ENCODE data around the gene PRELP. TPM values are rescaled to one million over a fixed set of nuclear protein-coding genes. Genes with fewer than 3 reads are reported as not detected.
A peak's percentile ranks its signal among the peaks of the same experiment; 100 is the strongest.

PRELP gene
- total and polyA plus RNA-seq, 9 of the 15 experiments (the other 6 are each of a cell fraction or from before 2014, with no cell fraction given): 0.04 TPM; not detected in 8

DNA sequence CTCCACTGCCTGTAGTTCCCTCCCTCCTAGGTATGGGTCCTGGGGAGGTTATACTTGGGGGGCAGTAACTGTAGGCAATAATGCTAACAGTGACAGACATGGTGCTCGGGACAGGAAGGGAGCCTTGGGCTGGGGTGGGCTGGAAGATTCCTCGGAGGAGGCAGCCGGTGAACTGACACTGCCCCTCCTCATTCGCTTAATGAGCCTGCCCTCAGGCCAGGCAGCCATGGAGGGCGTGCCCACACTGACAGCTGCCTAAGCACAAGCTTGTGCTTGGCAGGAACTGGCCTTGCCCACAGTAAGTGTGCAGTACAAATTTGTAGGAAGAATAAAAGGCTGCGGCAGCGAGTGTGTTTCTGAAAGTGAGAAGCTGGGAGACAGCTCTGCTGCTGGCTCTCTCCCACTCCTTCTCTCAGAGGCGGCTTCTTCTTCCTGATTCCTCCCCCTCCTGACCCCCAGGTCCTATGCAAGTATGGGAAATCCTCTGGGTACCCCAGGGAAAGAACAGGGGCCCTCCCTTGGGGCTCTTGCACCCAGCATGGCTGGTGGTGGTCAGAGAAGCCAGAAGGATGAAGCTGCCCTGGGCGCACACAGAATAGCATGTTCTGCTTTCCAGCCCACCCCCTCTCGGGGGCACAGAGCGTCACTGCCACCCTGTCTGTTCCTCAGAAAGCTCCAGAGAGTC is 42.0 kb downstream of the PRELP start:
- Histone ChIP-seq H3K4me1 (replicated peaks in 1 of 2; ENCODE audit: control insufficient read depth in 2 of 2, insufficient read depth in 2 of 2, low read length in 2 of 2) (no peaks in the 10 kb centered on the region; a peak in 1 of 5 replicates), H3K36me3 (ENCODE audit: control insufficient read depth, insufficient read depth, low read length) (no peaks in the 10 kb centered on the region), H3K4me2 (ENCODE audit: insufficient read depth, low read length) (no peak overlapping the region), H3K9ac (ENCODE audit: insufficient read depth in 1 of 2, low read depth in 2 of 2, low read length in 2 of 2) (peak overlapping the region in 1 of 2 experiments; percentile 48; a peak in 1 of 4 replicates), H3K9me3 (replicated peaks; ENCODE audit: control insufficient read depth, insufficient read depth, low read depth, low read length) (no peaks in the 10 kb centered on the region), H4K20me1 (replicated peaks; ENCODE audit: control insufficient read depth, insufficient read depth, low read length) (peaks cover 15% of the 10 kb centered on the region), H2AFZ (ENCODE audit: low read depth, low read length) (no peak overlapping the region), H3K9me1 (ENCODE audit: control insufficient read depth, insufficient read depth, low read length) (no peaks in the 10 kb centered on the region), H3K79me2 (ENCODE audit: control insufficient read depth, insufficient read depth, low read length) (no peaks in the 10 kb centered on the region), H3K4me3 (no peak overlapping the region), H3K27me3 (ENCODE audit: control insufficient read depth in 2 of 2, insufficient read depth in 2 of 2, low read length in 2 of 2) (peaks cover 56 to 97% of the 10 kb centered on the region in 2 experiments), H3K27ac (ENCODE audit: extremely low read depth, low read depth, low read length) (no peak overlapping the region)
- CTCF ChIA-PET (ENCODE audit: low intra/inter-chr PET ratio): no interaction called here
- POLR2A ChIA-PET: interaction anchor here (0.9 kb wide), 1 partner anchor 10 kb away, joined by 3 read pairs; no protein-coding TSS in a partner anchor
- ATAC-seq (no peak), FAIRE-seq (no peak), DNase-seq (ENCODE audit: extremely low read depth in 1 of 4, low spot score in 3 of 4) (no peak)
- 5% methylated on average over 11 of the region's 11 CpGs for WGBS (ENCODE audit: insufficient coverage, low coverage, missing lambda C conversion rate)
- no TSS peak for BruUV-seq (replicated peaks)
- intact Hi-C loops (cut with micrococcal nuclease) (no loop called here), in situ Hi-C loops (cut with MboI) (no loop called here)
- TF ChIP-seq CCAR2 (IDR thresholded peaks at IDR 0.05; ENCODE audit: low read depth, low read length) (no peak), RFX7 (CRISPR knock-in tag; IDR thresholded peaks at IDR 0.05) (no peak), ARID3A (IDR thresholded peaks at IDR 0.05; ENCODE audit: borderline replicate concordance, low read depth, low read length) (no peak), HDAC1 (IDR thresholded peaks at IDR 0.05) (no peak), SUPT5H (IDR thresholded peaks at IDR 0.05) (no peak), LCOR (CRISPR knock-in tag; IDR thresholded peaks at IDR 0.05) (no peak), KDM5B (IDR thresholded peaks at IDR 0.05; ENCODE audit: insufficient replicate concordance, low read depth, low read length) (no peak), CGGBP1 (CRISPR knock-in tag; IDR thresholded peaks at IDR 0.05) (no peak), RBM39 (optimal IDR thresholded peaks at IDR 0.05; ENCODE audit: low read depth, low read length) (no peak), SIN3A (IDR thresholded peaks at IDR 0.05; ENCODE audit: borderline replicate concordance in 2 of 2, control insufficient read depth in 1 of 2, low read depth in 2 of 2, low read length in 2 of 2) (no peak), ZFP30 (CRISPR knock-in tag; IDR thresholded peaks at IDR 0.05; ENCODE audit: borderline replicate concordance) (no peak), ESRRA (IDR thresholded peaks at IDR 0.05; ENCODE audit: borderline replicate concordance, low read depth) (no peak)
- TF ChIP-seq, protein P1, sequence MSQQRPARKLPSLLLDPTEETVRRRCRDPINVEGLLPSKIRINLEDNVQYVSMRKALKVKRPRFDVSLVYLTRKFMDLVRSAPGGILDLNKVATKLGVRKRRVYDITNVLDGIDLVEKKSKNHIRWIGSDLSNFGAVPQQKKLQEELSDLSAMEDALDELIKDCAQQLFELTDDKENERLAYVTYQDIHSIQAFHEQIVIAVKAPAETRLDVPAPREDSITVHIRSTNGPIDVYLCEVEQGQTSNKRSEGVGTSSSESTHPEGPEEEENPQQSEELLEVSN (IDR thresholded peaks at IDR 0.05; ENCODE audit: borderline replicate concordance in 1 of 2, extremely low read depth in 1 of 2, insufficient read depth in 1 of 2, insufficient read length in 1 of 2, low read depth in 1 of 2, low read length in 1 of 2, poor library complexity in 1 of 2, severe bottlenecking in 1 of 2): no peak
- TF ChIP-seq, protein P2, sequence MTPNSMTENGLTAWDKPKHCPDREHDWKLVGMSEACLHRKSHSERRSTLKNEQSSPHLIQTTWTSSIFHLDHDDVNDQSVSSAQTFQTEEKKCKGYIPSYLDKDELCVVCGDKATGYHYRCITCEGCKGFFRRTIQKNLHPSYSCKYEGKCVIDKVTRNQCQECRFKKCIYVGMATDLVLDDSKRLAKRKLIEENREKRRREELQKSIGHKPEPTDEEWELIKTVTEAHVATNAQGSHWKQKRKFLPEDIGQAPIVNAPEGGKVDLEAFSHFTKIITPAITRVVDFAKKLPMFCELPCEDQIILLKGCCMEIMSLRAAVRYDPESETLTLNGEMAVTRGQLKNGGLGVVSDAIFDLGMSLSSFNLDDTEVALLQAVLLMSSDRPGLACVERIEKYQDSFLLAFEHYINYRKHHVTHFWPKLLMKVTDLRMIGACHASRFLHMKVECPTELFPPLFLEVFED (CRISPR knock-in tag; conservative IDR thresholded peaks at IDR 0.05): no peak
- TF ChIP-seq, protein P3, sequence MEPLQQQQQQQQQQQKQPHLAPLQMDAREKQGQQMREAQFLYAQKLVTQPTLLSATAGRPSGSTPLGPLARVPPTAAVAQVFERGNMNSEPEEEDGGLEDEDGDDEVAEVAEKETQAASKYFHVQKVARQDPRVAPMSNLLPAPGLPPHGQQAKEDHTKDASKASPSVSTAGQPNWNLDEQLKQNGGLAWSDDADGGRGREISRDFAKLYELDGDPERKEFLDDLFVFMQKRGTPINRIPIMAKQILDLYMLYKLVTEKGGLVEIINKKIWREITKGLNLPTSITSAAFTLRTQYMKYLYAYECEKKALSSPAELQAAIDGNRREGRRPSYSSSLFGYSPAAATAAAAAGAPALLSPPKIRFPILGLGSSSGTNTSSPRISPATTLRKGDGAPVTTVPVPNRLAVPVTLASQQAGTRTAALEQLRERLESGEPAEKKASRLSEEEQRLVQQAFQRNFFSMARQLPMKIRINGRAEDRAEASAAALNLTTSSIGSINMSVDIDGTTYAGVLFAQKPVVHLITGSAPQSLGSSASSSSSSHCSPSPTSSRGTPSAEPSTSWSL (CRISPR knock-in tag; IDR thresholded peaks at IDR 0.05; ENCODE audit: borderline replicate concordance): no peak
